Amygdala (tissue), 56 donors: ENCODE results near the gene JAZF1.

ENCODE experiments used
- DNase-seq, 56 donors: peaks; one replicate each; lab custom pipeline; 2025; lab: John Stamatoyannopoulos, UW

The JAZF1 gene

DNA sequence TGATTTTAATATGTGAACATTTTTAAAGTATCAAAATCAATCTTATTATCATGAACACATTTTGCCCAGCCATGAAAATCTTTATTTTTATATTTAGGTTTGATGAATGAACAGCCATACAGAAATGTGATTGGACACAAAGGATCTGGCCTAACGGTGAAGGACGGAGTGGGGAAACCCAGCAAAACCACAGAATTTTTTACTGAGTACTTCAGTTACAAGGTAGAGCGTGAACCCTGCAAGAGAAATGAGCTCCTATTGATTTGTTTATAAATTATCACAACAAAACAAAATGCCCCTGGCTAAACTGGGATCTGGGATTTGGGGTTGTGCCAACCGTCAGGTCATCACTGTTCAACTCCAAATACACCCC, 118.8 kb downstream of the JAZF1 start:
- DNase-seq, result no peak

DNA sequence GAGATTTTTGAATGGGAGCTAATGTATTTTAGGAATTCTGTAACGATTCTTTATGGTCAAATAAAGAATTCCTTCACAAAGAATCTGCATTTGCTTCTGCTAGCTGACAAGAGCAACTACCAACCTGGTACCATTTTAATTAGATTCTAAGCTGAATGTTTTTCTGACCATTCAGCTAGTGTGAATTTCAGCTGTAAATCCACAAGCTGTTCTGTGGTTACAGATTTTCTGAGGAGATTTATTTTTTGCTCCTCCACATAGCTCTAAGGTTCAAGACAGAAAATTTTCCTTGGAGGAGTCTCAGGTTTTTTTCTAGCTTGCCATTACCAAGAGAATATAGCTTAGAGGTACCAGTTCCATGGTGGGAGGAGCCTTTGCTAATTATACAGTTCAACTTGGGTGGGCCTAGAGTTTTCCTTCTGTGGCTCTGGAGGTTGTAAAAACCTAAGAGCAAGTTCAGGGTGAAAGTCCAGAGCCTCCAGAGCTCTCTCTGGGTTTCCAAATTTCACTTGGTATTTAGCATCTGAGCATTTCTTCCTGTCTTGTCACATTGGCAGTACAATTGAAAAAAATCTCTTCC, 120.1 kb downstream of the JAZF1 start:
- no peak for DNase-seq

DNA sequence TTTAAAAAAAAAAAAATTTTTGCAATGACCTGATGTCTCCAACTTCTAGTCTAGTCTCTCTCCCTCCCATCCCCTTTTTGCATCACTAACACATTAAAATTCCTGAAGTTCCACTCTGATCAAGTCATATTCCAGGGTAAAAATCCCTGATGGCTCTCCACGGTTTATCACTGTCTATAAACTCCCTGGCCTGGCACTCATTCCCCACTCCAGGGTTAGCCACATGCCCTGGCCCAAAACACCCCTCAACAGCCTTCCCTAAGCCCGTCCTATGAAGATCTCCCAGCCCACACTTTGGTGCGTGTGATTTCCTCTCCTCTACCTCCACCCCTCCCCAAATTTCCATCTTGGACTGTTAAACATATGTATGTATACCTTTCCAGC, 125.4 kb downstream of the JAZF1 start:
- no peak for DNase-seq

GRCh38 chr7:28054531-28055160, 125.9 kb downstream of the JAZF1 start:
- no peak for DNase-seq

DNA sequence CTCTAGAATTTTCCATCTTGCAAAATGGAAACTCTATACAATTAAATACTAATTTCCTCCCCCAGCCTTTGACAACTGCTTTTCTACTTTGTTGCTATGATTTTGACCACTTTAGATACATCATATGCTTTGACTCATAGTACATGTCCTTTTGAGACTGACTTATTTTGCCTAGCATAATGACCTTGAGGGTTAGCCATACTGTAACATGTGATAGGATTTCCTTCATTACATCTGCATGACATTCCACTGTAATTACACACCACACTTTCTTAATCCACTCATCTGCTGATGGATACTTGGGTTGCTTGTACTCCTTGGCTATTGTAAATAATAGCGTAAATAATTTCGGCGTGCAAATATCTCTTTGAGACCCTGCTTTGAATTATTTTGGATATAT, 127.7 kb downstream of the JAZF1 start:
- DNase-seq, result no peak

DNA sequence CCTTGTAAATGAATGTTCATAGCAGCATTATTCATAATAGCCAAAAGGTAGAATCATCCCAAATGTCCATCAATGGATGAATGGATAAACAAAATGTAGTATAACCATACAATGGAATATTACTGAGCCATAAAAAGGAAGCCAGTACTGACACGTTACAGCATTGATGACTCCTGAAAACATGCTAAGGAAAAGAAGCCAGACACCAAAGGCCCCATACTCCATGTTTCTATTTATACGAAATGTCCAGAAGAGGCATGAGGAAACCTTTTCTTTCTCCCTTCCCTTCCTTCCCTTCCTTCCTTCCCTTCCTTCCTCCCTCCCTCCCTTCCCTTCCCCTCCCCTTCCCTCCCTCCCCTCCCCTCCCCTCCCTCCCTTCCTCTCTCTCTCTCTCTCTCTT, 131.9 kb downstream of the JAZF1 start:
- DNase-seq, result no peak

GRCh38 chr7:28046035-28046434, 134.6 kb downstream of the JAZF1 start:
- DNase-seq, result no peak

- DNase-seq, result no peak
These were observed 135.0 kb downstream of the JAZF1 start for GRCh38 chr7:28045592-28045991.

- no peak for DNase-seq
These were observed 135.8 kb downstream of the JAZF1 start for GRCh38 chr7:28044825-28045224.

DNA sequence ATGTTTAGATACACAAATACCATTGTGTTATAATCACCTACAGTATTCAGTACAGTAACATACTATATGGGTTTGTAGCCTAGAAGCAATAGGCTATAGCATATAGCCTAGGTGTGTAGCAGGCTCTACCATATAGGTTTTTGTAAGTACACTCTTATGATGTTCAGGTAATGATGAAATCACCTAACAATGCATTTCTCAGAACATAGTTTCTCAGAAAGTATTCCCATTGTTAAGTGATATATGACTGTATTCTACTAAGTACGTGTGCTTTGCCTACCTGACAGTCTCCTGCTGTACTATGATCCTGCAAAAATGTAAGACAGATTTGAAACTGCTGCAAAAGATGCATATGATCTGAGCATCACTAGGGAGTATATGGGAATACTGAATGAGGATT, 137.9 kb downstream of the JAZF1 start:
- no peak for DNase-seq

- DNase-seq, result no peak
These were observed 138.9 kb downstream of the JAZF1 start for GRCh38 chr7:28041508-28042314.

- no peak for DNase-seq
These were observed 142.3 kb downstream of the JAZF1 start for GRCh38 chr7:28038175-28038797.

GRCh38 chr7:28037220-28038010, 143.2 kb downstream of the JAZF1 start:
- no peak for DNase-seq

DNA sequence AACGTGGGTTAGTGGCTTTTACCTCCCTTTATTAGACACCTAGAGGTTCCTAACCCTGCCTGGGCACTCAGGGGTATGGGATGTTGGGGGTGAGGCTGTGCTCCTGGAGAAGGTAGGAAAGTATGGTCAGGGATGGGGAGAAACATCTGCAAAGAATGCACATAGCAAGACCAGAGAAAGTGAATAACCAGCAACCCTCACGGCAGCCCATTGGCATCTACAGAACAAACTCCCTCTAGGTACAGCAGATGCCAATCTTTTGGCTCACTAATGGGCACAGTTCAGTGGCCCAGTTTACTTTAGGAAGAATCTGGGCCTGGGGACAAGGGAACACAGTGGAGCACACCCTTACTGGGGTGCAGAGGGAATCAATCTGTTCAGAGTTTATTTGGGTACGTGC, 143.9 kb downstream of the JAZF1 start:
- no peak for DNase-seq

DNA sequence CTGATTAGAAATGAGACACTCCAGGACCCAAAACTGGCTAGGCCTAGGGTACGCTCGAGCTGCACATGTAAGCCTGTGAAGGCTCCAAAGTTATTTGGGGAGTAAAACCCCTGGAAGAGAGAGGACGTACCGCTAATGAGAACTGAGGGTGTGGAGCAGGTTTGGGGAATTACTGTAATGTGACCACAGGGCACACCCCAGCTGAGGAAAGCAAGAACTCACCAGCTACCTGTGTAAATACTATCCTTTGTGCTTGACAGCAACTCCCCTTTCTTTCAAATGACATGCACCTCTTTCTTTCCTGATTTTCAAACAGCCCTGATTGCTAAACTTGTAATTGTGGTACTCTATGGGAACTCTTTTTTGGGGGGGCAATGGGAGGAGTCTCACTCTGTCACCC, 147.2 kb downstream of the JAZF1 start:
- DNase-seq, result no peak

DNA sequence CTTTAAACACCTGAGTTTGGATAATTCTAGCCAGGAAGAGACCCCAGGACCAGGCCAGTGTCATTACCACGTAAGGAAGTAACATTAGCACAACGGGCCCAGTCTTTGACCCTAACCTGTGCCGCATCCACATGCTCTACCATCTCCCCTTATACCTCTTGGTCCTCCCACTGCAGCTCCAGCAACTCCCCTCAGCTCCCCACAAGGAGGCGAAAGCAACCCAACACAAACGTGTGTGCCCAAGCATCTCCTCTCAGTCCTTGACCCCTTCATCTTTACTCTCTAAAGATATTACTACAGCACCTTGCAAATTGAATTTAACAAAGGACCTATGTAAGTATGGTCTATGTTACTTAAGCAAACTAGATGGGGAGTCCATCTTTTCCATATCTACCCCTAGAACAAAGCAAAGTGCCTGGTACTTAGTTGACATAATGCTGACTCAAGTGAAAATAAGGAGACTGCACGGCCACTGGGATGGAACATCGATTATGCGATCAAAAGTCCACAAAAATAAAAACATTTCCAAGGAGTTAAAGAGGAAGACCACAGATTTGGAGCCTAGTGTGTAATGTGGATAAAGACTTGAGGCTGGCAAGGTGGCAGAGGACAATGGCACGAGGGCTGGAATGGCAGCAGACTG, 147.7 kb downstream of the JAZF1 start:
- DNase-seq, result no peak

GRCh38 chr7:28029051-28029450, 151.5 kb downstream of the JAZF1 start:
- DNase-seq, result no peak

DNA sequence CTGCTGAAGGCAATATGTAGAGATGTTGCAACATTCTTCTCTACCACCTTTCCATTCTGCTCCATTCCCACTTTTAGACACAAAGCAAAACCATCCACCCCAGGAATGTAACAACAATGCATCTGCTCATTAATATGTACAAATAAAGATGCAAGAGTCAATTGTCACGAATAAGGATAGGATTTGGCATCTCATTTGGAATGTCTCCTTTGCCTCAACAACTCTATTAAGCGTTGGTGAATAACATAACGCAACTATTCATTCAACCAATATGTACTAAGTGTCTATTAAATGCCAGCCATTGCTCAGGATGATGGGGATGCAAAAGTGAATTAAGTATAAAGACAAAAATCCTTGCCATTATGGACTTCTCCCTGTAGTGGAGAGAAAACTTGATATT, 152.1 kb downstream of the JAZF1 start:
- DNase-seq, result no peak

DNA sequence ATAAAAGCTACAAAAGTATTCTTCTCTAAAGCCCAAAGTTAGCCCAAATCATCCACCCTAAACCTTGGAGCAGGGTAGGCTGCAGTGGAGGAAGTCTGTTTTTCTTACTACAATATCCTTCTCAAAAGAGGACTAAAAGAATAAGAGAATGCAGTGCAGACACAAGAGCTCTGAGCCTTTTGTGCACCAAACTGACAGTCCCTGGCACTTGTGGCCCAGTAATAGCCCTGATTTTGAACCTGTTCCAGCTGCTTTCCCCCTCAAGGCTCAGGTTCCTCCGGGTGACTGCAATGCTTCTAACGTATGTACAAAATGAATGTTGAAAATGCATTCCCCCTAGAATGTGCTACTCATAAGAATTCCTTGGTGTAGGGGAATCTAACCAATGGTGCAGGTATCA, 154.4 kb downstream of the JAZF1 start:
- DNase-seq, result no peak

DNA sequence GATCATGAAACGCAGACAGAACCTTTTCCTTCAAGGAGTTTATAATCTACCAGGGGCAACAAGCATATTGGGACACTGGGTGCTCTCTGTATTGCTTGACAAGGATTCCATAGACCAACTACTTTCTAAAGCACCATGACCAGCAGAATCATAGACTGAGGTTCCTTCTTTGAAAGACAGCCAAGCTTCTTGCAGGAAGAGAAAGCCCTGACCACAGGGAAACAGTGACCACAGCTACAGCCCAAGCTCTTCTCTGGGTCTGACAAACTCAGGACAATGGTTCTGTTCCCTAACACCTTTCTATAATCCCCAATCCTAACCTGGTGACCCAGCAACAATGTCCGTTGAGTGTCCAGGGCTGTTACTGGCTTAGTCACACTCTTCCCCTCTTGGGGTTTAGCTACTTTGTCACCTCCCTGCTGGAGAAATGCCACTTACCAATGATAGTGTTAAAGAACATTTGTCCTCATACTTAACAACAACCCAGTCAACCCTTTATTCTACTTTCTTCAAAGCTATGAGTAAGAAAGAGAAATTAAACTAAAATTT, 155.7 kb downstream of the JAZF1 start:
- no peak for DNase-seq
